Progenitor cell of endocrine pancreas (in vitro differentiated cells): ENCODE data around the gene ADGRE1. TPM values are rescaled to one million over a fixed set of nuclear protein-coding genes. Genes with fewer than 3 reads are reported as not detected.

ENCODE experiments used
- DNase-seq: peaks from one replicate; pipeline ENCODE4 v3.0.0; 2021; ENCODE audit warnings: low spot score; ENCODE audit not compliant: unreplicated experiment
- H3K27ac Mint-ChIP-seq: 2 replicates; pipeline ENCODE4 v1.8.0; 2021; ENCODE audit warnings: mild to moderate bottlenecking, moderate library complexity, mixed read lengths
- H3K27me3 Mint-ChIP-seq: 2 replicates; pipeline ENCODE4 v1.8.0; 2021; ENCODE audit warnings: mixed read lengths
- H3K36me3 Mint-ChIP-seq: 2 replicates; pipeline ENCODE4 v1.8.0; 2022; ENCODE audit warnings: mixed read lengths; ENCODE audit not compliant: insufficient read depth
- H3K4me1 Mint-ChIP-seq: 2 replicates; pipeline ENCODE4 v1.8.0; 2021; ENCODE audit warnings: low read depth, mixed read lengths
- H3K4me3 Mint-ChIP-seq: 2 replicates; pipeline ENCODE4 v1.8.0; 2021; ENCODE audit warnings: low read depth, mild to moderate bottlenecking, moderate library complexity, mixed read lengths
- H3K9me3 Mint-ChIP-seq: 2 replicates; pipeline ENCODE4 v1.8.0; 2021; ENCODE audit warnings: low read depth, mixed read lengths
- total RNA-seq: library from RNA; stranded (reverse); gene quantifications from 2 replicates; pipeline ENCODE4 v1.2.1, GENCODE V29; 2021
- TF ChIP-seq, protein P1 (sequence below): fragments of 200-600 bp; sonication (generic); IDR thresholded peaks from one replicate; pipeline ENCODE4 v1.5.0; 2021; ENCODE audit warnings: antibody characterized with exemption, mild to moderate bottlenecking; ENCODE audit not compliant: unreplicated experiment

Gene ADGRE1
- total RNA-seq, 1 donor from 2014 or later = not detected

- Mint-ChIP-seq H3K27me3 (peaks cover 5% of the 10 kb centered on the region), H3K4me1 (no peaks in the 10 kb centered on the region), H3K9me3 (peaks cover 2% of the 10 kb centered on the region)
Observed at GRCh38 chr19:6848986-6849385, 38.4 kb upstream of the ADGRE1 start.

GRCh38 chr19:6849876-6850275 is 37.5 kb upstream of the ADGRE1 start:
- H3K4me1 Mint-ChIP-seq = no peaks in the 10 kb centered on the region
- peaks cover 9% of the 10 kb centered on the region for H3K27me3 Mint-ChIP-seq
- TF ChIP-seq, protein P1, sequence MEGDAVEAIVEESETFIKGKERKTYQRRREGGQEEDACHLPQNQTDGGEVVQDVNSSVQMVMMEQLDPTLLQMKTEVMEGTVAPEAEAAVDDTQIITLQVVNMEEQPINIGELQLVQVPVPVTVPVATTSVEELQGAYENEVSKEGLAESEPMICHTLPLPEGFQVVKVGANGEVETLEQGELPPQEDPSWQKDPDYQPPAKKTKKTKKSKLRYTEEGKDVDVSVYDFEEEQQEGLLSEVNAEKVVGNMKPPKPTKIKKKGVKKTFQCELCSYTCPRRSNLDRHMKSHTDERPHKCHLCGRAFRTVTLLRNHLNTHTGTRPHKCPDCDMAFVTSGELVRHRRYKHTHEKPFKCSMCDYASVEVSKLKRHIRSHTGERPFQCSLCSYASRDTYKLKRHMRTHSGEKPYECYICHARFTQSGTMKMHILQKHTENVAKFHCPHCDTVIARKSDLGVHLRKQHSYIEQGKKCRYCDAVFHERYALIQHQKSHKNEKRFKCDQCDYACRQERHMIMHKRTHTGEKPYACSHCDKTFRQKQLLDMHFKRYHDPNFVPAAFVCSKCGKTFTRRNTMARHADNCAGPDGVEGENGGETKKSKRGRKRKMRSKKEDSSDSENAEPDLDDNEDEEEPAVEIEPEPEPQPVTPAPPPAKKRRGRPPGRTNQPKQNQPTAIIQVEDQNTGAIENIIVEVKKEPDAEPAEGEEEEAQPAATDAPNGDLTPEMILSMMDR = no peak
- H3K4me3 Mint-ChIP-seq = no peak overlapping the region
- no peaks in the 10 kb centered on the region for H3K9me3 Mint-ChIP-seq
- no peak for DNase-seq
- no peaks in the 10 kb centered on the region for H3K36me3 Mint-ChIP-seq
- no peak overlapping the region for H3K27ac Mint-ChIP-seq

More at GRCh38 chr19:6848986-6849385, 38.4 kb upstream of the ADGRE1 start:
- no peak overlapping the region for H3K27ac Mint-ChIP-seq
- no peak for DNase-seq
- no peak overlapping the region for H3K4me3 Mint-ChIP-seq
- TF ChIP-seq, protein P1 = no peak
- H3K36me3 Mint-ChIP-seq = no peaks in the 10 kb centered on the region

- Mint-ChIP-seq H3K9me3 (peaks cover 6% of the 10 kb centered on the region), H3K27ac (no peak overlapping the region), H3K4me1 (no peaks in the 10 kb centered on the region), H3K4me3 (no peak overlapping the region), H3K36me3 (no peaks in the 10 kb centered on the region), H3K27me3 (peaks cover 19% of the 10 kb centered on the region)
- TF ChIP-seq, protein P1 = no peak
- DNase-seq = no peak
Observed at GRCh38 chr19:6851359-6851758, 36.0 kb upstream of the ADGRE1 start.

- DNase-seq = no peak
- H3K27ac Mint-ChIP-seq = no peak overlapping the region
- no peaks in the 10 kb centered on the region for H3K36me3 Mint-ChIP-seq
- no peak overlapping the region for H3K4me3 Mint-ChIP-seq
- H3K9me3 Mint-ChIP-seq = peaks cover 6% of the 10 kb centered on the region
- TF ChIP-seq, protein P1 = no peak
- no peaks in the 10 kb centered on the region for H3K4me1 Mint-ChIP-seq
- peaks cover 23% of the 10 kb centered on the region for H3K27me3 Mint-ChIP-seq
Observed at GRCh38 chr19:6852001-6852400, 35.4 kb upstream of the ADGRE1 start.

GRCh38 chr19:6853868-6854267 is 33.5 kb upstream of the ADGRE1 start:
- TF ChIP-seq, protein P1 = no peak
- peaks cover 23% of the 10 kb centered on the region for H3K27me3 Mint-ChIP-seq
- no peaks in the 10 kb centered on the region for H3K4me1 Mint-ChIP-seq
- peaks cover 6% of the 10 kb centered on the region for H3K9me3 Mint-ChIP-seq
- no peak overlapping the region for H3K4me3 Mint-ChIP-seq
- H3K36me3 Mint-ChIP-seq = no peaks in the 10 kb centered on the region
- no peak for DNase-seq
- H3K27ac Mint-ChIP-seq = no peak overlapping the region
